Stimulated activated CD8-positive, alpha-beta memory T cell treated with anti-CD3 and anti-CD28 coated beads, Interleukin-12 subunit alpha, Interleukin-12 subunit beta, amount 100 ng/mL, for 24 hours (primary cell): ENCODE measurements around the gene ZCCHC17.

Source experiments
- DNase-seq: peaks from one replicate; pipeline ENCODE4 v3.0.0-alpha.2; 2020; ENCODE audit errors: extremely low read depth

ZCCHC17 gene

DNA sequence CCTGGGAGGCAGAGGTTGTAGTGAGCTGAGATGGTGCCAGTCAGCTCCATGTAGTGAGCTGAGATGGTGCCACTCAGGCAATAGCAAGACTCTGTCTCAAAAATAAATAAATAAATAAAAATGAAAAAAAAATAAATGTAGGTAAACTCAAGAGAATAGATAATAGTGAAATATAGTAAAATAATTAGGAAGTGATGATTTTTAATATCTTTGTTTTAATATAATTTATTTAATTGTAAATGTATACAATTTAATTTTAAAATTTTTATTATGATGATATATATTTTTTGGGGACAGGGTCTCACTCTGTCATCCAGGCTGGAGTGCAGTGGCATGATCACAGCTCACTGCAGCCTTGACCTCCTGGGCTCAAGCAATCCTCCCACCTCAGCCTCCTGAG is 96.6 kb downstream of the ZCCHC17 start:
- no peak for DNase-seq

DNA sequence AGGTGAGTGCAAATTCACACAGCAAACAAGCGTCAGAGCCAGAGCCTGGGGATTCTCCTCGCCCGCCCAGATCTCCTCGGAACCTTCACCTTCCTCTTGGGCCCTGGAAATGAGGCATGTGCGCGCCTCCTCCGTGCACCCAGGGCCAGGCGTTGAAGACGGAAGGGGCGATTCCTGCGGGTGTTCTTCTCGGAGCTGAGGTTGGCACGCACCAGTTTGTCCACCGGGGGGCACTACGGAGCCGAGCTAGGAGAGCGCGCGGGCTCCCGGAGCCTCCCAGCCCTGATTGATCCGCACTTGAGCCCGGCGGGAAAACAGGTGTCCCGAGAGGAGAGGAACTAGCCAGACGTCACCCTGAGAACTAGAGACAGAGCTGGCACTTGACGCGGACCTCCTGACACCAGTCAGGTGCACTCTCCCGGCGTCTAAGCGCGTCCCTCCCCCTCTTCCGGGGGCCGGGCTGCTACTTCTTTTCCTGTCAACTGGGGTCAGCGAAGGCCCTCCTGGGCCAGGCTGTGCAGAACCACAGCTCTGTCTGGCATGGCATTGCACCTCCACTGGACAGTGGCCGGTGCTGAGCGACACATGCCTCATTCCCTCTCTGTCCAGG is 97.9 kb downstream of the ZCCHC17 start:
- DNase-seq = peak; percentile 44

DNA sequence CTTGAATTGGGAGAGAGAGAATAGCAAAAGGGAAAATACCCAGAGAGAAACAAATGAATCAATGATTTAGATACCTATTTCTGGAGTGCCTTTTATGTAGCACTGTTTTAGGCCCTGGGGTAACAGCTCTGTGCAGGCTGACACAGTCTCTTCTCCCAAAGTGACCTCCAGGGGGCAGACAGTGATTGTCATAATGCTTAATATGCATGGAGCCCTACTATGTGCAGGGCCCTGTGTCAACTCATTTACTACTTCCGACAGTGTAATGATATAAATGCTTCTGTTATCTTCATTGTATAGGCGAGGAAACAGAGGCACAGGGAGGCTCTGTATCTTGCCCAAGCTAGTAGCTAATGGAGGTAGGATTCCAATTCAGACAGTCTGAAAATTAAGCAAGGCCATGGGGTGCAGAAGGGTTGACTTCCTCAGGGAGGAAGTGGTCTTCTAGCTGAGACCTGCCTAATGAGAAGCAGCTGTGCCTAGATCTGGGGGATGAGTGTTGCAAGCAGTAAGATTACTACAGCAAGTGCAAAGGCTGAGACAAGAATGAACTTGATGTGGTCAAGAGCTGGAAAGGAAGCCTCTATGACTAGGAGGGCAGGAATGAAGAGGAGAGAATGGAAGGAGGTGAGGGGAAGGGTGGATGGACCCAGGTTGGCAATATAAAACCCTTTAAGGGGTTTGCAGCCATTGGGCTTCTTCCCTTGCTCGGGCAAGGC is 100.0 kb downstream of the ZCCHC17 start:
- no peak for DNase-seq

DNA sequence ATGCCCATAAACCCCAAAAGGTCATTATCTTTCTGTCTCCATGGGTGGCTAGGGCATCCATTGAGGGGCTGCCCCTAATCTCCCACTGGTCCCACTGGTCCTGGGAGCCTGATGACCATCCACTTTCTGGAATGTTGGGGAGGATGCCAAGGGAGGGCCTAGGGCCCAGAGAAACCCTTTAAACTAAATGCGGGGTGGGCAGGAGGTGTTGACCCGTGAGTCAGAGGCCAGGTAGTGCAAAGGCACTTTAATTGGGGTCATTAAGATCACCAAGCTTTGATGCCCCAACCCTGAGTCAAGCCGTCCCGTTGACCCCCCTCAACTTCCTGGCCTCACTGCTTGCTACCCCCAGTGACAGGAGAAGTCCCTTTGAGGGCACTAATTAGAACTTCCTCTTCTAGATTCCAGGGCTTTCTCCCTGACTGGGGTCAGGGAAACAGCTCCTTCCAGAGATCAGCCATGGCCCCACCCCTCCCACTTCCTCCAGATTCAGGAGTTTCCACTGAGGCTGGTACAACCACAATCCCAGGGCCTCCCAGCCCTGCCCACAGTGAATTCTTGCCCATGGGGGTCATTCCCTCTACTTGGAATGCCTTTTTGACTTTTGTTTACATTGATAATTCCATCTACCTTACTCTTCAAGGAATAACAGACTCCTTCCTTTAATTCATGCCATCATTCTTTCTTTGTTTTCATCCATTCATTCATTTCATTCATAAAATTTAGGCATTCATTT is 100.7 kb downstream of the ZCCHC17 start:
- no peak for DNase-seq

DNA sequence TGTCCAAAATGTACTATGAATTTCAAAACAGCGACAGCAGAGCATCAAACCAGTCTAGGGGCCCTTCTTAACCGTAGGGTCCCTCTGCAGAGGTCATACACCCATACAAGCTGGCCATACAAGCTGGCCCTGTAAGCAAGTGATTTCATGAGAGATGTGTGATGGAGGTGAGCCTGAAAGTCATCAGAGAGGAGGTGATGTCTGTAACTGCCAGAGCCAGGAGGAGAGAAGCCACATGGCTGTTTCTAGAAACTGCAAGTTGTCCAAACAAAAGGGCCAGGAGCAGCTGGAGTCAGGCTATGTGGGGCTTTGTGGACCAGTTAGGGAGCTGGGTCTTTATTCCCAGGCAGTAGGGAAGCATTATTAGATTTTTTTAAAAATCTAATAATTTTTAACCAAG is 101.4 kb downstream of the ZCCHC17 start:
- DNase-seq = no peak

DNA sequence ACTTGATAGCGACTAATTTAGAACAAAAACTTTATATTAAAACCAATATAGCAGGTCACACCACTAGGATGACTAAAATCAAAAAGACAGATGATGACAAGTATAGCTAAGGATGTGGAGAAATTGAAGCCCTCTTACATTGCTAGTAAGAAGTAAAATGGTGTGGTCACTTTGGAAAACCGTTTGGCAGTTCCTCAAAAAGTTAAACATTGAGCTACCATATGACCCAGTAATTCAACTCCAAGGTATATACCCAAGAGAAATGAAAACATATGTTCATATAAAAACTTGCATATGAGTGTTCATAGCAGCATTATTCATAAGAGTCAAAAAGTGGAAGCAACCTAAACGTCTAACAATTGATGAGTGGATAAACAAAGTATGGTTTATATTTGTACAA is 103.1 kb downstream of the ZCCHC17 start:
- DNase-seq = no peak

DNA sequence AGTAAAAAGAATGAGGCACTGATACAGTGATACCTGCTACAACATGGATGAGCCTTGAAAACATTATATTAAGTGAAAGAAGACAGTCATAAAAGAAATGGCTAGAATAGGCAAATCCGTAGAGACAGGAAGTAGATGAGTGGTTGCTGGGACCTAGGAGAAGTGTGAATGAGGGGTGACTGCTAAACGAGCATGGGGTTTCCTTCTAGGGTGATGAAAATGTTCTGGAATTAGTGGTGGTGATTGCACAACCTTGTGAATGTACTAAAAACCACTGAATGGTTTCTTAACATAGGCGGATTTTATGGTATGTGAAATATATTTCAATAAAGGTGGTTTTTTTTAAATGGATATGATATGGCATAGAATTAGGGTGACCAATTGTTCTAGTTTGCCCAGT is 103.6 kb downstream of the ZCCHC17 start:
- DNase-seq = no peak

DNA sequence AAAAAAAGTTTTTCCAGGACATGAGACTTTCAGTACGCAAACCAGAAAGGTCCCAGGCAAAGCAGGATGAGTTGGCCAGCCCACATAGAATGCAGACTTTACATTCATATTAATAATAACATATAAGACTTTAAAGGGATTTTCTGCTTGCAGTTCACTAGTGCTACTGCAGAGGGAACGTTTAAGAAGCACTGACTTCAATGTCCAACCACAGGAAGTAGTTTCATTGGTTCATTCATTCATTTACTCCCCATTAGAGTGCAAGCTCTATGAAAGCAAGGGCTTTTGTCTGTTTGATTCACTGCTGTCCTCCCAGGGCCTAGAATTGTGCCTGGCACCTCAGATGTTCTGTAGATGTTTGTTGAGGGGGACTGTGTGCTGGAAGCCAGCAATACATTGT is 104.4 kb downstream of the ZCCHC17 start:
- DNase-seq = no peak

DNA sequence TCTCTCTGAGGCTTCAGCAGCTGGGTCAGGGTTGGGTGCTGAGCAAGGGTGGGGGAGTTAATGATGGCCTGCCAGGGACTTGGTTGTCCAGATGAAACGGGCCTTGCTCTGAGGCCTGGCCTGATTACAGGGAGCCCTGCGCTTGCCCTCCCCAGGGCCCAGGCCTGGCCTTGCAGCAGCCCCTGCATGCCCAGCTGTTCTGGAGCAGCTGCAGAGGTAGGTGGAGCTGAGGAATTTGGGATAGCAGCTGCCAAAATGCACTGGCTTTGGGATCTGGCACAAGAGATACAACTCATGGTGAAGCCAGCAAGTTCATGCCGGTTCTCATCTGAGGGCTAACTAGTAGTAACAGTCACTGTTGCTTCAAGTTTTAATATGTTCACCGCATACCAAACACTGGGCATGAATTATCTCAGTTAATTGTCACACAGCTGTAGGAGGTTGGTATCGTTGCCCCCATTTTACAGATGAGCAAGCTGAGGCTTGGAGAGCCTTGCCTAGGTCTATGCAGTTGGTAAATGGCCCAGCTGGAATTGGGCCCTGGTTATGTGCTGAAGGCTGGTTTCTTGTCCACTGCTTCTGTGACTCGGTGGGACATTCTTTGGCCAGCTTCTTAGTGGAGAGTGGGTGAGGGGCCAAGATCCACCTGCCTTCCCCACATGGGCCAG is 108.9 kb downstream of the ZCCHC17 start:
- no peak for DNase-seq

DNA sequence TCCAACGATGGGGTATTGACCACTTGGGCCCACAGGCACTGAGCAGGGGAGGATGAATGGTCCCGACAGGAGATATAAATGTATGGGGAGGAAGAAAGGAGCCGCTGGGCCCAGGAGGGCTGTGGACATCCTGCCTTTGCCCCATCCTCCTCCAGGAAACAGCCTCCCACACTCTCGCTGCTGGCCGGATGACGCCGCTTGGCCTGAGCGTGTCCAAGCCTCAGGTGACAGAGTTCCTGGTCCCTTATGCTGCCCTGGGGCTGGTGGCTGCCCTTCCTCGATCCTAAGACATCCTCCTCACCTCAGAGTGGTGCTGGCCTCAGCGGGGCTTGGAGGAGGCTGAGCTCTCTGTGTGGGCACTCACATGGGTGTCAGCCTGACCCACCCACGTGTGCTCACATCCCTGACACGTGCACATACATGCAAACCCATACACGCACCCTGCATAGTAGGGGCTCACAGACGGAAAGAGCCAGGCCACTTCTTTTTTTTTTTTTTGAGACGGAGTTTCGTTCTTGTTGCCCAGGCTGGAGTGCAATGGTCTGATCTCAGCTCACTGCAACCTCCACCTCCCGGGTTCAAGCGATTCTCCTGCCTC is 110.3 kb downstream of the ZCCHC17 start:
- DNase-seq = no peak

DNA sequence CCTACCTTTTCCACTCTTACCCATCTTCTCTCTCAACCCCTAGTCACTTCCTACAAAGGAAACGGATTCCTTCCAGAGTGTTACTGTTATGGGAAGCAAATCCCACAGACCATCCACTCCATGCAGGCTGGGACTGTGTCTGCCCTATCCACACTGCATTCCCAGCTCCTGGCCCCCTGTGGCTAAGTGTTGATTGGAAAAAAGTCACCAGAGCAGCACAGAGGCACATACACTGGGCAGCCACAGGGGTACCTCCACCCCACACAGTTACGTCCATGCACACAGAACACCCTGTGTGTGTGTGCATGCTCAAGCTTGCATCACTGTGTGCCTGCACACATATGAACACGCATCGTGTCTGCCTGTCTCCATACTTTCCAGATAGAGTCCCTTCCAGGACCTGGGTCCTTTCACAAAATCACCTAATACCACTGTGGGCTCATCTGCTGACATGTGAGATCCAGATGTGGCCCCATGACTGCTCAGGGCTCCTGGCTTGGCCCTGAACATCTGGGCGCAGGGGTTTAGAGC is 112.0 kb downstream of the ZCCHC17 start:
- DNase-seq = no peak

DNA sequence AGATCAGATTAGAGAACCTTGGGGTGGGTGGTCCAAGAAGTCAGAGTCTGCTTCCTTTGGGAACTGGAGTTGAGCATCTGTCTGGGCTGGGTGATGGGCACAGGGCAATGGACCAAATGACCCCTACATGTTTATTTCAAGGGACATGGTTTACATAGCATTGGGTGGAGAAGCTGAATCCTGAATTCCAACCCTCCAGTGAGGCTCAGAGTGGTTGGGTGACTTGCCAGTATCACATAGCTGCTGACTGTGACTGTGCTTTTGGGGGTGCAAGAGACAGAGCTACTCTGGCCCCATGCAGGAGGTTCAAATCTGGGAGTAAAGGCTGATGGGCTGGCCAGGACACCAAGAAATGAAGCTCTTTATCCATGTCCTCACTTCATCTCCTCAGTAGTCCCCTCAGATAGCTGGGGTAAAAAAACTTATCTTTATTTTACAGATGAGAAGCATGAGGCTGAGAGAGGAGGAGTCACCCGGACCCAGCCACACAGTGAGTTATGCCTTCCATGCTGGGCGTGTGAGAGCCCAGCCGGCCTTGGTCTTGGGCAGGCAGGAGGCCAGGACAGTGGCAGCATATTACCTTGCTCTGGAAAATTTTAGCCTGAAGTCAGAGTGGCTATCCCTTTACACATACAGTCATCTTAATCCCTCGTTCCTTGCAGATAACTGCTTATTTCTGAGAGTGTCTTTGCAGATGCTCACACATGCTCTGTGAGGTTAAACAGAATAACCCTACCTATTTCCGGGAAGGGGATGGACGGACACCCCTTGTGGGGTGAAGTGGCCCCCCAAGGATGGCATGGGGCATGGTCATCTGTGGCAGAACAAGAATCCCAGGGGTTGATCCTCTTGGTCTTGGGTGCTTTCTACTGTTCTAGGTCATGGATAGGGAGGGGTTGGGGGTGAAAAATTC is 113.4 kb downstream of the ZCCHC17 start:
- no peak for DNase-seq

DNA sequence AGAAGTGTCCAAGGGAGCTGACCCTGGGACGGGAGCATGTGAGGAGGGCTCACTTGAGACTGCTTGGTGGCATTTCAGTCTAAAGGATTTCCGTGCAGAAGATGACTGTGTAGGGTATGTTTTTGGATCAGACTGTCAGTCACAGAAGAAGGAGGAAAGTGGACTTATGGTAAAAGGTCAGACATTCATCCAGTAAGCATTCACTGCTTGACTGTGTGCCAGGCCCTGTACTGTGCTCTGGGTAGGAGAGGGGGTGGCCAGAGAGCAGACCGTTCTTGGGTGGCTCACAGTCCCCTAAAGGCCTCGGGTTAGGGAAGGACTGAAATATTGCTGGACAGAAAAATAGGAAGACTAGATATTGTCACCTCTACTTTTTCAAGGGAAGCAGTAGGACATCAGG is 114.0 kb downstream of the ZCCHC17 start:
- DNase-seq = no peak

DNA sequence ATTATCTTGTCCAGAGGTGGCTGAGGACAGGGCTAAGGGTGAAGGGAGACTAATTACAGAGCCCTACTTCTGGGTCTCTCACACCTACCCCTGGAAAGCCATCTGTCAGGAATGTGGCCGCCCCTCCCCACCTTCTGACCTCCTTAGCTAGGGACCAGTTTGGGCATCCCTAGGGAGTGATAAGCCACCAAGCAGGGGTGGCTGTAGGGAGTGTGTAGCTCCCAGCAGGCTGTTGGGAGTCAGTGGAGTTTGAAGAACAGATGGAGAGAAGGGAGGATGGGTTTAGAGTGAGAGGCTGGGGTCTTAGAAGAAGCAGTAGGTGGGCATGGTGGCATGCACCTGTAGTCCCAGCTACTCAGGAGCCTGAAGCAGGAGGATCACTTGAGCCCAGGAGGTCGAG is 115.4 kb downstream of the ZCCHC17 start:
- no peak for DNase-seq

DNA sequence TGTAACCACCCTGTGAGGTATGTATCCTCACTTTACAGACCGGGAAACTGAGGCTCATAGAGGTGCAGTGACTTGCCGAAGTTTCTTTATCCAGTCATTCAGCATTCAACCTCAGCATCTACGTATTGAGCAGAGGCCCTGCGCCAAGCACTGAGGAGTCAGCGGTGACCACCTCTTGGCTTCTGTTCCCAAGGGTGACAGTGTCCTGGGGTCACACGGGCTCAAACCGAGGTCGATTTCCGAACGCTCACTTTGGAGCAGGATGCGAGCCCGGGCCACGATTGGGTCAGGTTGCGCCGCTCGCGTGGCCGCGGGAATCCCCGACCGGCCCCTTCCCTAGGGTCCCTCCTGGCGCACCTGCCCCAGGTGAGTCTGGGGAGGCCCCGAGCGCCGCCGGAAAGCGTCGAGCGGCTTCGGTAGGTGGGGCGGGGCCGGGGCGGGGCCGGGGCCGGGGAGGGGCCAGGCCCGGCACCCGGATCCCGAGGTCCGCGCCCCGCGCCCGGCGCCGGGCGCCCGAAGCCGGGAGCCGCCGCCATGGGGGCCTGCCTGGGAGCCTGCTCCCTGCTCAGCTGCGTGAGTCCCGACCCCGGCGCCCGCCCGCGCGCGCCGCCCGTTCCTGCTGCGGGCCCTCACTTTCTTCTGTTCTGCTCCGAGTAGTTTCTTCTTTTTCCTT is 116.0 kb downstream of the ZCCHC17 start, which contains the start of gene SERINC2:
SERINC2 (plus strand) TSS at position 482 of the 673 bp plus-strand sequence; CDS start at position 535, 53 bp downstream.
- DNase-seq = no peak

DNA sequence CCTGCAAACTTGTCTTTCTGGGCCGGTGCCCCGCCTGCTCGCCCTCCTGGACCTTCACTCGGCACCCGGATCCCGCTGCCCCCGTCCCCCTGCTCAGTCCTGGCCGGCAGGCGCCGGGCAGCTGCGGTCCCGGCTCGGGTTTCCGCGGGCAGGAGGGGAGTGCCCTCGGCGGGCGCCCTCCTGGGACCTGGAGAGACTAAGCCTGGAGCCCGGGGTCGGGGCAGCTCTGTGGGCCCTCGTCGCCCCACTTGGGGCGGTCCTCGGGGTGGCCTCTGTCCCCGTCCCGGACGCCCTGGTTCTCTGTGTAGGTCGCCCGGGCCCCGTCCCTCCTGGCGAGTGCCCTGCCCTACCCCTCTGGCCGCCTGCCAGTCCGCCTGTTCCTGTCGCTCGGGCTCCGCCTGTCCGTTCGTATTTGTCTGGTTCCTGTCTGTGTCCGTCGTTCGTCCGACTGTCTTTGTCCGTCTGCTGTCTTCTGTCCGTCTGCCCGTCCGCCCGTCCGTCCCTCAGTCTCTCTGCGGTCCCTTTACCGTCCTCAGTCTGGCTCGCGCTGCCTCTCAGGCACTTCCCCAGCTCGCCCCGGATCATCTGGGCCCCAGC is 116.7 kb downstream of the ZCCHC17 start:
- no peak for DNase-seq
